ENCODE measurements around the gene GAPDHS.

Gene GAPDHS

GRCh38 chr19:35502751-35503150 is 30.5 kb upstream of the GAPDHS start:
- TF ChIP-seq CTCF (conservative IDR thresholded peaks at IDR 0.05), result no peak
- TF ChIP-seq ZFX (IDR thresholded peaks at IDR 0.05), result no peak

GRCh38 chr19:35506011-35506410 is 27.2 kb upstream of the GAPDHS start:
- TF ChIP-seq ZFX (IDR thresholded peaks at IDR 0.05) (no peak), CTCF (conservative IDR thresholded peaks at IDR 0.05) (no peak)
- H3K27ac ChIP-seq, result no peak overlapping the region

More at GRCh38 chr19:35502751-35503150, 30.5 kb upstream of the GAPDHS start:
- no peak overlapping the region for H3K27ac ChIP-seq

- H3K27ac ChIP-seq, result no peak overlapping the region
These were observed 25.7 kb upstream of the GAPDHS start for GRCh38 chr19:35507561-35507960.

GRCh38 chr19:35508129-35508528 is 25.1 kb upstream of the GAPDHS start:
- no peak for TF ChIP-seq CTCF (conservative IDR thresholded peaks at IDR 0.05)
- no peak for TF ChIP-seq ZFX (IDR thresholded peaks at IDR 0.05)
- no peak overlapping the region for H3K27ac ChIP-seq

More at GRCh38 chr19:35507561-35507960, 25.7 kb upstream of the GAPDHS start:
- TF ChIP-seq ZFX (IDR thresholded peaks at IDR 0.05) (no peak), CTCF (conservative IDR thresholded peaks at IDR 0.05) (no peak)

GRCh38 chr19:35509018-35509652 is 24.1 kb upstream of the GAPDHS start:
- TF ChIP-seq CTCF (conservative IDR thresholded peaks at IDR 0.05) (no peak), ZFX (IDR thresholded peaks at IDR 0.05) (no peak)
- no peak overlapping the region for H3K27ac ChIP-seq

GRCh38 chr19:35509861-35510625 is 23.2 kb upstream of the GAPDHS start:
- no peak overlapping the region for H3K27ac ChIP-seq
- TF ChIP-seq ZFX (IDR thresholded peaks at IDR 0.05) (no peak), CTCF (conservative IDR thresholded peaks at IDR 0.05) (peak; percentile 96)

GRCh38 chr19:35510626-35510964 is 22.7 kb upstream of the GAPDHS start:
- H3K27ac ChIP-seq, result no peak overlapping the region
- TF ChIP-seq CTCF (conservative IDR thresholded peaks at IDR 0.05) (peak; percentile 64), ZFX (IDR thresholded peaks at IDR 0.05) (no peak)
